Right cardiac atrium (tissue), 5 donors: ENCODE data around the gene SESTD1. TPM values are rescaled to one million over a fixed set of nuclear protein-coding genes. Genes with fewer than 3 reads are reported as not detected.
A peak's percentile ranks its signal among the peaks of the same experiment; 100 is the strongest.

ENCODE experiments used
- ATAC-seq, 2 donors: fragments of 200-7000 bp; cut with Tn5 transposase; one replicate each; pipeline versions ENCODE4 v1.8.0 to v1.9.1; 2020; ENCODE audit warnings: moderate library complexity in 2 of 2, mild to moderate bottlenecking in 1 of 2
- DNase-seq, 3 donors: peaks; one replicate each; pipeline ENCODE4 v3.0.0-alpha.2; 2020
- H3K27ac ChIP-seq: one replicate; pipeline ENCODE4 v1.5.1; 2013; ENCODE audit warnings: mild to moderate bottlenecking, low read length, control low read depth, moderate library complexity
- H3K27me3 ChIP-seq: one replicate; pipeline ENCODE4 v1.6.1; 2013; ENCODE audit not compliant: control insufficient read depth, insufficient read depth
- H3K4me1 ChIP-seq: one replicate; pipeline ENCODE4 v1.6.1; 2013; ENCODE audit warnings: low read length; ENCODE audit not compliant: control insufficient read depth, insufficient read depth
- H3K4me3 ChIP-seq: one replicate; pipeline ENCODE4 v1.5.1; 2013; ENCODE audit warnings: low read length, control low read depth
- H3K9me3 ChIP-seq: one replicate; pipeline ENCODE4 v1.6.1; 2013; ENCODE audit warnings: low read length; ENCODE audit not compliant: control insufficient read depth
- WGBS: extraction: QIAGEN DNeasy Blood & Tissue Kit; methylation state at CpG from one replicate; pipeline ENCODE4 v1.1.7; 2013; 5-methylcytosine and 5-hydroxymethylcytosine counted together
- intact Hi-C, 4 donors: fragments of 100-400 bp; cut with DNase I; formaldehyde crosslinking; loops; one replicate each; pipeline versions ENCODE4 v1.11.0 to v1.14.0; 2022 to 2023
- long read RNA-seq, 4 donors: library from polyadenylated mRNA; unstranded; transcript quantifications; one replicate each; pipeline ENCODE4 v2.0.0, GENCODE V29; 2020 to 2021
- polyA plus RNA-seq: library from polyadenylated mRNA; stranded (reverse); fragments of 200-250 nt; gene quantifications from one replicate; pipeline ENCODE4 v1.2.3, GENCODE V29; 2013
- total RNA-seq, 4 donors: library from RNA; stranded (reverse); fragmentation: NEBNext Ultra II Directional; extraction: Animal tissue kit (Norgen Biotek cat#: 25700); gene quantifications; one replicate each; pipeline ENCODE4 v1.2.1, GENCODE V29; 2021
- donor health status: healthy with polysubstance abuse.
- donor health status: DM: no; HTN: yes; CAD: no.
- donor health status: DM: no; HTN: no; CAD: no.
- donor health status: DM: no; HTN: yes; CAD: no; lungs with severe emphysema.
- donor health status: DM: yes; HTN: yes; CAD: no.

Gene SESTD1
- total RNA-seq (10 to 100 TPM; 41.9 to 66.7 (median 54.5) TPM), polyA plus RNA-seq (8.4 TPM)
- long read RNA-seq, donor 1, full-length matches to known transcripts = 30 of 43 reads
- long read RNA-seq, donor 1, partial matches to known transcripts = 4 of 43 reads
- long read RNA-seq, donor 1, other reads (novel, unspliced or antisense) = 9 of 43 reads
- long read RNA-seq, donor 2, full-length matches to known transcripts = 20 of 24 reads
- long read RNA-seq, donor 2, partial matches to known transcripts = 2 of 24 reads
- long read RNA-seq, donor 2, other reads (novel, unspliced or antisense) = 2 of 24 reads
- long read RNA-seq, donor 3, full-length matches to known transcripts = 35 of 53 reads
- long read RNA-seq, donor 3, partial matches to known transcripts = 10 of 53 reads
- long read RNA-seq, donor 3, other reads (novel, unspliced or antisense) = 8 of 53 reads
- long read RNA-seq, donor 4, full-length matches to known transcripts = 19 of 23 reads
- long read RNA-seq, donor 4, partial matches to known transcripts = 1 of 23 reads
- long read RNA-seq, donor 4, other reads (novel, unspliced or antisense) = 3 of 23 reads

- intact Hi-C loops = no loop called here
- Histone ChIP-seq H3K27ac (peak within 1 kb of the TSS; percentile 92), H3K9me3 (no peaks in the 10 kb centered on the region), H3K4me3 (peak within 1 kb of the TSS; percentile 95), H3K4me1 (peaks cover 3% of the 10 kb centered on the region), H3K27me3 (no peaks in the 10 kb centered on the region)
- ATAC-seq = peak; percentile 88 to 89
- peak; percentile 81 to 92 (median 90) for DNase-seq
- under 1% methylated on average over 96 of the region's 96 CpGs for WGBS
Measured at GRCh38 chr2:179264368-179265081, at the start of gene SESTD1. Gene SESTD1, minus strand, starts transcription at chr2:179264832. Its CDS starts 72,991 bp downstream, at chr2:179191841.

- intact Hi-C loops = no loop called here
Measured at GRCh38 chr2:179313057-179313456, 48.4 kb upstream of the SESTD1 start.

GRCh38 chr2:179311101-179311500 lies 46.5 kb upstream of the SESTD1 start:
- WGBS = 50% methylated on average over 1 of the region's 1 CpG
- Histone ChIP-seq H3K4me3 (no peak overlapping the region), H3K27me3 (no peaks in the 10 kb centered on the region), H3K9me3 (no peaks in the 10 kb centered on the region), H3K27ac (no peak overlapping the region), H3K4me1 (no peaks in the 10 kb centered on the region)
- ATAC-seq = no peak
- peak in 1 of 3 donors; percentile 45 for DNase-seq
- intact Hi-C loops = no loop called here

More at GRCh38 chr2:179313057-179313456, 48.4 kb upstream of the SESTD1 start:
- H3K4me3 ChIP-seq = no peak overlapping the region
- H3K27ac ChIP-seq = no peak overlapping the region
- no peaks in the 10 kb centered on the region for H3K9me3 ChIP-seq
- DNase-seq (no peak), ATAC-seq (no peak)
- no peaks in the 10 kb centered on the region for H3K27me3 ChIP-seq
- no peaks in the 10 kb centered on the region for H3K4me1 ChIP-seq

GRCh38 chr2:179307616-179308371 lies 43.2 kb upstream of the SESTD1 start:
- ATAC-seq (no peak), DNase-seq (no peak)
- H3K27ac ChIP-seq = no peak overlapping the region
- H3K4me1 ChIP-seq = no peaks in the 10 kb centered on the region
- no peak overlapping the region for H3K4me3 ChIP-seq
- intact Hi-C loops = no loop called here
- no peaks in the 10 kb centered on the region for H3K9me3 ChIP-seq
- H3K27me3 ChIP-seq = no peaks in the 10 kb centered on the region
- WGBS = 49% methylated on average over 5 of the region's 5 CpGs

- Histone ChIP-seq H3K27me3 (no peaks in the 10 kb centered on the region), H3K9me3 (no peaks in the 10 kb centered on the region), H3K4me3 (no peak overlapping the region), H3K4me1 (no peaks in the 10 kb centered on the region), H3K27ac (no peak overlapping the region)
- 94% methylated on average over 3 of the region's 3 CpGs for WGBS
- intact Hi-C loops = no loop called here
- ATAC-seq = no peak
- no peak for DNase-seq
Measured at GRCh38 chr2:179305125-179305524, 40.5 kb upstream of the SESTD1 start.

GRCh38 chr2:179304424-179304823 lies 39.8 kb upstream of the SESTD1 start:
- no peak overlapping the region for H3K4me3 ChIP-seq
- H3K27me3 ChIP-seq = no peaks in the 10 kb centered on the region
- intact Hi-C loops = no loop called here
- H3K4me1 ChIP-seq = no peaks in the 10 kb centered on the region
- no peak overlapping the region for H3K27ac ChIP-seq
- WGBS = 65% methylated on average over 2 of the region's 2 CpGs
- ATAC-seq = no peak
- no peaks in the 10 kb centered on the region for H3K9me3 ChIP-seq
- no peak for DNase-seq

GRCh38 chr2:179302764-179303571 lies 38.3 kb upstream of the SESTD1 start:
- Histone ChIP-seq H3K27ac (no peak overlapping the region), H3K9me3 (no peaks in the 10 kb centered on the region), H3K4me3 (no peak overlapping the region), H3K27me3 (no peaks in the 10 kb centered on the region), H3K4me1 (no peaks in the 10 kb centered on the region)
- ATAC-seq (no peak), DNase-seq (no peak)
- intact Hi-C loops = no loop called here
- 87% methylated on average over 6 of the region's 6 CpGs for WGBS

GRCh38 chr2:179302149-179302548 lies 37.5 kb upstream of the SESTD1 start:
- ATAC-seq = no peak
- no peak for DNase-seq
- Histone ChIP-seq H3K4me1 (no peaks in the 10 kb centered on the region), H3K27ac (no peak overlapping the region), H3K4me3 (no peak overlapping the region), H3K27me3 (no peaks in the 10 kb centered on the region), H3K9me3 (no peaks in the 10 kb centered on the region)
- WGBS = 77% methylated on average over 4 of the region's 4 CpGs
- intact Hi-C loops = no loop called here

GRCh38 chr2:179298666-179299065 lies 34.0 kb upstream of the SESTD1 start:
- intact Hi-C loops = no loop called here
- WGBS = 92% methylated on average over 5 of the region's 5 CpGs
- no peak for ATAC-seq

GRCh38 chr2:179297927-179298326 lies 33.3 kb upstream of the SESTD1 start:
- no peak overlapping the region for H3K27ac ChIP-seq
- 82% methylated on average over 2 of the region's 2 CpGs for WGBS

More at GRCh38 chr2:179298666-179299065, 34.0 kb upstream of the SESTD1 start:
- H3K4me3 ChIP-seq = no peak overlapping the region
- no peaks in the 10 kb centered on the region for H3K4me1 ChIP-seq
- DNase-seq = no peak
- H3K27me3 ChIP-seq = no peaks in the 10 kb centered on the region
- no peaks in the 10 kb centered on the region for H3K9me3 ChIP-seq
- H3K27ac ChIP-seq = no peak overlapping the region

More at GRCh38 chr2:179297927-179298326, 33.3 kb upstream of the SESTD1 start:
- Histone ChIP-seq H3K4me1 (no peaks in the 10 kb centered on the region), H3K9me3 (no peaks in the 10 kb centered on the region), H3K4me3 (no peak overlapping the region), H3K27me3 (no peaks in the 10 kb centered on the region)
- intact Hi-C loops = no loop called here
- ATAC-seq = no peak
- DNase-seq = no peak
